IPS-20b (cell line): ENCODE measurements around the gene MAN2B2.
"Not testable (repeated sequence)": the region's sequence is repeated elsewhere in the genome, so short reads cannot be mapped to it uniquely, and the experiment has no call there.

Source experiments
- H3K27ac ChIP-seq: one replicate; pipeline ENCODE4 v1.5.1; 2013; ENCODE audit warnings: low read length
- H3K27me3 ChIP-seq: 2 replicates; pipeline ENCODE4 v1.6.1; 2013; ENCODE audit warnings: mild to moderate bottlenecking, low read length, inconsistent platforms; ENCODE audit not compliant: insufficient read depth
- H3K36me3 ChIP-seq: 2 replicates; pipeline ENCODE4 v1.6.1; 2013; ENCODE audit warnings: low read depth, mild to moderate bottlenecking, inconsistent platforms, low read length, moderate library complexity; ENCODE audit not compliant: insufficient read depth
- H3K4me1 ChIP-seq: 2 replicates; pipeline ENCODE4 v1.6.1; 2013; ENCODE audit warnings: mild to moderate bottlenecking, control low read depth, inconsistent platforms, low read length, moderate library complexity; ENCODE audit not compliant: insufficient read depth
- H3K4me3 ChIP-seq: 2 replicates; pipeline ENCODE4 v1.5.1; 2013; ENCODE audit warnings: mild to moderate bottlenecking, low read length, inconsistent platforms
- H3K9ac ChIP-seq: 2 replicates; pipeline ENCODE4 v1.6.1; 2013; ENCODE audit warnings: low read depth, mild to moderate bottlenecking, inconsistent platforms, low read length, moderate library complexity
- H3K9me3 ChIP-seq: 2 replicates; pipeline ENCODE4 v1.6.1; 2013; ENCODE audit warnings: mild to moderate bottlenecking, low read depth, low read length, inconsistent platforms; ENCODE audit not compliant: insufficient read depth

Gene MAN2B2

DNA sequence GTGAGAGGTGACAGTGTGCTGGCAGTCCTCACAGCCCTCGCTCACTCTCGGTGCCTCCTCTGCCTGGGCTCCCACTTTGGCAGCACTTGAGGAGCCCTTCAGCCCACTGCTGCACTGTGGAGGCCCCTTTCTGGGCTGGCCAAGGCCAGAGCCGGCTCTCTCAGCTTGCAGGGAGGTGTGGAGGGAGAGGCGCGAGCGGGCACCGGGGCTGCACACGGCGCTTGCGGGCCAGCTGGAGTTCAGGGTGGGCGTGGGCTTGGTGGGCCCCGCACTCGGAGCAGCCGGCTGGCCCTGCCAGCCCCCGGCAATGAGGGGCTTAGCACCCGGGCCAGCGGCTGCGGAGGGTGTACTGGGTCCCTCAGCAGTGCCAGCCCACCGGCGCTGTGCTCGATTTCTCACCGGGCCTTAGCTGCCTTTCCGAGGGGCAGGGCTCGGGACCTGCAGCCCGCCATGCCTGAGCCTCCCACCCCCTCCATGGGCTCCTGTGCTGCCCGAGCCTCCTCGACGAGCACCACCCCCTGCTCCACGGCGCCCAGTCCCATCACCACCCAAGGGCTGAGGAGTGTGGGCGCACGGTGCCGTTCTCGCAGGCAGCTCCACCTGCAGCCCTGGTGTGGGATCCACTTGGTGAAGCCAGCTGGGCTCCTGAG, 97.7 kb downstream of the MAN2B2 start:
- H3K27ac ChIP-seq, H3K27me3 ChIP-seq, H3K9me3 ChIP-seq, H3K4me3 ChIP-seq, H3K9ac ChIP-seq: not testable (repeated sequence)
- H3K36me3 ChIP-seq, result peaks cover 23% of the 10 kb centered on the region
- peaks cover 10% of the 10 kb centered on the region; the same call in 1 of the 2 replicates for H3K4me1 ChIP-seq
